Measurements from ENCODE around the gene CAMKV.
"Not testable (repeated sequence)": the region's sequence is repeated elsewhere in the genome, so short reads cannot be mapped to it uniquely, and the experiment has no call there.

CAMKV gene, protein sequence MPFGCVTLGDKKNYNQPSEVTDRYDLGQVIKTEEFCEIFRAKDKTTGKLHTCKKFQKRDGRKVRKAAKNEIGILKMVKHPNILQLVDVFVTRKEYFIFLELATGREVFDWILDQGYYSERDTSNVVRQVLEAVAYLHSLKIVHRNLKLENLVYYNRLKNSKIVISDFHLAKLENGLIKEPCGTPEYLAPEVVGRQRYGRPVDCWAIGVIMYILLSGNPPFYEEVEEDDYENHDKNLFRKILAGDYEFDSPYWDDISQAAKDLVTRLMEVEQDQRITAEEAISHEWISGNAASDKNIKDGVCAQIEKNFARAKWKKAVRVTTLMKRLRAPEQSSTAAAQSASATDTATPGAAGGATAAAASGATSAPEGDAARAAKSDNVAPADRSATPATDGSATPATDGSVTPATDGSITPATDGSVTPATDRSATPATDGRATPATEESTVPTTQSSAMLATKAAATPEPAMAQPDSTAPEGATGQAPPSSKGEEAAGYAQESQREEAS

DNA sequence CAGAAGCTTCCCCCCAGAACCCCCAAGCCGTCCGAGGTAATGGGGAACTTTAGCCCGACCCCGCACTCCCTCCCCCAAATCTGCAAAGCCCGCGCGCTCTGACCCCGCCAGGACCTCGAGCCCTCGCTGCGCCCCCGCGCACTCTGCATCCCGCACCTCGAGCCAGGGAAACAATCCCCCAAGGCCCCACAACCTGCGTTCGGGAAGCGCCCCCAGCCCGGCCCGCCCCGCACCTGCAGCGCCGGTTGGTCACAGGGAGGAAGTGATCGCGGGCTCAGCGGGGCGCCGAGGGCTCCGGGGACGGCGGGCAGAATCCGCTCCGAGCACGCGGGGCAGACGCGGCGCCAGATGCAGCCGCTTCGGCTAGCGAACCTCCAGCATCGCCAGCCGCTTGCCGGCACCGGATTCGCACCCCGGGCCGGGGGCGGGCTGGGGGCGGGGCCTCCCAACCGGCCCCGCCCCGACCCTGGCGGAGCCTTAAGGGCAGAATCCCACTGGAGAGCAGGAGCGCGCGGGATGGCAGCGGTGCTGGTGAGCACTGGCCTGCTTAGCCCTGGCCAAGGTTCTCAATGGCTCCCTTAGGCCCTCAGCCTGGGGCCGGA, at the start of gene CAMKV:
Gene CAMKV (minus strand): TSS at position 382 of the 602 bp plus-strand sequence. CDS start 7,518 bp downstream, outside the sequence.
- TF ChIP-seq CTCF (IDR thresholded peaks at IDR 0.05; ENCODE audit: low read depth, low read length, missing control alignments), result no peak
- Histone ChIP-seq H3K4me3 (ENCODE audit: low read depth, low read length) (peak within 1 kb of the TSS; percentile 9), H3K36me3 (replicated peaks) (no peaks in the 10 kb centered on the region), H3K27ac (no peak within 1 kb of the TSS), H3K27me3 (replicated peaks) (peaks cover 28% of the 10 kb centered on the region)
- no peak for DNase-seq
- in situ Hi-C loops (cut with HindIII; ENCODE audit: low pct_ligation_motif_present, low sequenced_read_pairs), result no loop called here

DNA sequence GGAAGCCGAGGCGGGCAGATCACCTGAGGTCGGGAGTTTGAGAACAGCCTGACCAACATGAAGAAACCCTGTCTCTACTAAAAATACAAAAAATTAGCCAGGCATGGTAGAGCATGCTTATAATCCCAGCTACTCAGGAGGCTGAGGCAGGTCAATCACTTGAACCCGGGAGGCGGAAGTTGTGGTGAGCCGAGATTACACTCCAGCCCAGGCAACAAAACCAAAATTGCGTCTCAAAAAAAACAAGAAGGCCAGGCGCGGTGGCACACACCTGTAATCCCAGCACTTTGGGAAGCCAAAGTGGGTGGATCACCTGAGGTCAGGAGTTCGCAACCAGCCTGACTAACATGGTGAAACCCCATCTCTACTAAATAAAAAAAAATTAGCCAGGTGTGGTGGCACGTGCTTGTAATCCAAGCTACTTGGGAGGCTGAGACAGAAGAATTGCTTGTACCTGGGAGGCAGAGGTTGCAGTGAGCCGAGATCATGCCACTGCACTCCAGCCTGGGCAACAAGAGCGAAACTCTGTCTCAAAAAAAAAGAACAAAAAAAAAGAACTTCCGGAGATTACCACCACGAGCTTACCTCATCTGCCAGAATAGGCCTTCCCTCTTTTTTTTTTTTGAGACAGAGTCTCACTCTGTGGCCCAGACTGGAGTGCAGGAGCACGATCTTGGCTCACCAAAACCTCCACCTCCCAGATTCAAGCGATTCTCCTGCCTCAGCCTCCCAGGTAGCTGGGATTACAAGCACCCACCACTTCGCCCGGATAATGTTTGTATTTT, 48.3 kb upstream of the CAMKV start:
- DNase-seq; H3K27me3 ChIP-seq (replicated peaks); H3K27ac ChIP-seq; in situ Hi-C loops (cut with HindIII; ENCODE audit: low pct_ligation_motif_present, low sequenced_read_pairs); H3K36me3 ChIP-seq (replicated peaks); H3K4me3 ChIP-seq (ENCODE audit: low read depth, low read length): not testable (repeated sequence)

DNA sequence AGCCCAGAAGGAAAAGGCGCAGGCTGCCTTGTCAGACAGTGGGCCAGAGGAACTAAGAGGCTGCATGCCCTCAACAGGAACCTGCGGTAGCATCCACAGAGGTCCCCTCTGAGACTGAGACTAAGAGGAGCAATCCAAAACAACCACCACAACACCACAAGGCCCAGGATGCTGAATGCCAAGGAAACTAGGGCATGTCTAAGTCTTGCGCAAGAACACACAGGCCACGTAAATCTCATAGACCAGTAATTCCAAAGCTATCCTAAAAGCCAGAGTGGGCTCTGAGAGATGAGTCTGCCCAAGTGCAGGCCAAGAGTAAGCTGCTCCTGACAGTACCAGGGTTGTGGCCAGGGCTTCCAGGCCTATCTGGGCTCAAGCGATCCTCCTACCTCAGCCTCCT, 47.0 kb upstream of the CAMKV start:
- in situ Hi-C loops (cut with HindIII; ENCODE audit: low pct_ligation_motif_present, low sequenced_read_pairs), result no loop called here
- Histone ChIP-seq H3K36me3 (replicated peaks) (peaks cover 5% of the 10 kb centered on the region), H3K27ac (no peak overlapping the region), H3K4me3 (ENCODE audit: low read depth, low read length) (no peak overlapping the region), H3K27me3 (replicated peaks) (no peaks in the 10 kb centered on the region)
- TF ChIP-seq CTCF (IDR thresholded peaks at IDR 0.05; ENCODE audit: low read depth, low read length, missing control alignments), result no peak
- no peak for DNase-seq

GRCh38 chr3:49914906-49915305, 45.2 kb upstream of the CAMKV start:
- peaks cover 14% of the 10 kb centered on the region for H3K36me3 ChIP-seq (replicated peaks)
- no peak overlapping the region for H3K4me3 ChIP-seq (ENCODE audit: low read depth, low read length)
- TF ChIP-seq CTCF (IDR thresholded peaks at IDR 0.05; ENCODE audit: low read depth, low read length, missing control alignments), result no peak
- H3K27ac ChIP-seq, result no peak overlapping the region
- in situ Hi-C loops (cut with HindIII; ENCODE audit: low pct_ligation_motif_present, low sequenced_read_pairs), result no loop called here
- H3K27me3 ChIP-seq (replicated peaks), result no peaks in the 10 kb centered on the region
- DNase-seq, result no peak

GRCh38 chr3:49912881-49913281, 43.2 kb upstream of the CAMKV start:
- no peak overlapping the region for H3K4me3 ChIP-seq (ENCODE audit: low read depth, low read length)
- H3K27ac ChIP-seq, result no peak overlapping the region
- no peak for TF ChIP-seq CTCF (IDR thresholded peaks at IDR 0.05; ENCODE audit: low read depth, low read length, missing control alignments)
- H3K27me3 ChIP-seq (replicated peaks), result no peaks in the 10 kb centered on the region
- in situ Hi-C loops (cut with HindIII; ENCODE audit: low pct_ligation_motif_present, low sequenced_read_pairs), result no loop called here
- H3K36me3 ChIP-seq (replicated peaks), result peaks cover 19% of the 10 kb centered on the region
- DNase-seq, result no peak

DNA sequence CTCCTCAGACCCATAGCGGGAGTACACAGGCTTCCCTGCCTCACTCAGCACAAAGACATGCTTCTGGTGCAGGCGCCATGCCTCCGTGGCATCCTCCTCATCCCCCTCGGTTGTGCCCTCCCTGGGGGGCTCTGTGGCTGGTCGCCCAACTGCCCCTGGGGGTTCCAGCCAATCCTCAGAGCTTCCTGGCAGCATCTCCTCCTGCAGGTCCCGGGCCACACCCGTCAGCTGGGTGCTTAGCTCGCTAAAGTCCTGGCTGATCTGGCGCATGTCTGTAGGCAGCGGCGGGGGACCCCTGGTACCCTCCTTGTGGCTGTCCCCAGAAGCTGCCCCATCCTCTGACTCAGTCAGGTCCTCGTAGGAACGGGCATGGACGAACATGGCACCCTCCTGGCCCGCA, 41.9 kb upstream of the CAMKV start:
- no peak for TF ChIP-seq CTCF (IDR thresholded peaks at IDR 0.05; ENCODE audit: low read depth, low read length, missing control alignments)
- Histone ChIP-seq H3K27ac (no peak overlapping the region), H3K36me3 (replicated peaks) (peaks cover 19% of the 10 kb centered on the region), H3K4me3 (ENCODE audit: low read depth, low read length) (no peak overlapping the region), H3K27me3 (replicated peaks) (no peaks in the 10 kb centered on the region)
- in situ Hi-C loops (cut with HindIII; ENCODE audit: low pct_ligation_motif_present, low sequenced_read_pairs), result no loop called here
- no peak for DNase-seq
